Nephron progenitor cell (in vitro differentiated cells): ENCODE data around the gene CDIPT.

Source experiments
- DNase-seq: peaks from one replicate; pipeline ENCODE4 v3.0.0; 2021
- H3K27ac Mint-ChIP-seq: 2 replicates; pipeline ENCODE4 v1.8.0; 2021; ENCODE audit warnings: mild to moderate bottlenecking, moderate library complexity, mixed read lengths
- H3K27me3 Mint-ChIP-seq: 2 replicates; pipeline ENCODE4 v1.8.0; 2021; ENCODE audit warnings: mild to moderate bottlenecking, low read depth, mixed read lengths; ENCODE audit not compliant: poor library complexity
- H3K36me3 Mint-ChIP-seq: 2 replicates; pipeline ENCODE4 v1.8.0; 2021; ENCODE audit warnings: low read depth, mixed read lengths
- H3K4me1 Mint-ChIP-seq: 2 replicates; pipeline ENCODE4 v1.8.0; 2021; ENCODE audit warnings: mixed read lengths
- H3K4me3 Mint-ChIP-seq: 2 replicates; pipeline ENCODE4 v1.8.0; 2021; ENCODE audit warnings: mild to moderate bottlenecking, moderate library complexity, mixed read lengths
- H3K9me3 Mint-ChIP-seq: 2 replicates; pipeline ENCODE4 v1.8.0; 2021; ENCODE audit warnings: mild to moderate bottlenecking, moderate library complexity, mixed read lengths
- TF ChIP-seq, protein P1 (sequence below): fragments of 200-600 bp; sonication (generic); IDR thresholded peaks from 2 replicates; pipeline ENCODE4 v1.5.0; 2021; ENCODE audit warnings: antibody characterized with exemption

CDIPT gene

DNA sequence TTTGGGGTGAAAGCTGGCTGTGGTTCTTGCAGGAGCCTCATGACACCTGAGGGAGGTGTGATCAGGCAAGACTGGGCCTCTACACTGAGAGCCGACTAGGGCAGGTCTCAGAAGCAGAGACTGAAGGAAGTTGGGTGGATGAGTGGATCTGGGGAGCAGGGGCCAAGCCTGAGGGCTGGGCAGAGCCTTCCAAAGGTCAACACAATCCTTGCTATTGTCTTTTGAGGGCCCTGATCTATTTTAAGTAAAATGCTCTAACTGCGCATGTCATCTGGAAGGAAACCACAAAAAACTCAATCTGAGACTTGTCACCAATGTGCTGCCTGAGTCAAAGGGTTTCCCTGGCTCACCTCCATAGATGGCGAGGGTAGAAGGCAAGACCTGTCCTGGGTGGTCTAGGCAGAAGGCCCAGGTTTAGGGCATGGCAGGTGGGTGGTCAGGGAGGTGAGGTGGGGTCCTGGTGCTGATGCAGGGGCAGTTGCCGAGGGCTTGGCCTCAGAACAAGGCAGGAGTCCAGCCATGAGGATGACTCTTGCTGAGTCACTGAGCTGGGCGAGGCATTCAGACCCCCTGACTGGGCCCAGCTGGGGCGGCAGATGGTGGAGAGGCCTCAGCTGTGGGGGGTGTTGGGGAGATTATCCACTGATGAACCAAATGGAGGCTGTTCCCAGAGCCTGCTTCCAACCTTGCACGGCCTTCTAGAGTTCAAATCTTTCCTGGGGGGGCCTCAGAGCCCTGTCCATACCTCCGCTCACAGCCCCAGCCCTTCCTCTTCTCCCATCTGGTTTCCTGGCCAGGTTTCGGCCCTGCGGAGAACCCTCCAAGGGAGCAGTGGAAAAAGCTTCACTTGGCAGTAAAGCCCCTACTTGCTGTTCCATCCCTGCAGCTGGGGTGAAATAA is 37.6 kb downstream of the CDIPT start:
- no peak for DNase-seq
- Mint-ChIP-seq H3K36me3 (no peaks in the 10 kb centered on the region), H3K27me3 (peaks cover 3% of the 10 kb centered on the region), H3K4me3 (no peak overlapping the region), H3K4me1 (peaks cover 26% of the 10 kb centered on the region), H3K27ac (peak overlapping the region; percentile 33), H3K9me3 (no peaks in the 10 kb centered on the region)
- TF ChIP-seq, protein P1, sequence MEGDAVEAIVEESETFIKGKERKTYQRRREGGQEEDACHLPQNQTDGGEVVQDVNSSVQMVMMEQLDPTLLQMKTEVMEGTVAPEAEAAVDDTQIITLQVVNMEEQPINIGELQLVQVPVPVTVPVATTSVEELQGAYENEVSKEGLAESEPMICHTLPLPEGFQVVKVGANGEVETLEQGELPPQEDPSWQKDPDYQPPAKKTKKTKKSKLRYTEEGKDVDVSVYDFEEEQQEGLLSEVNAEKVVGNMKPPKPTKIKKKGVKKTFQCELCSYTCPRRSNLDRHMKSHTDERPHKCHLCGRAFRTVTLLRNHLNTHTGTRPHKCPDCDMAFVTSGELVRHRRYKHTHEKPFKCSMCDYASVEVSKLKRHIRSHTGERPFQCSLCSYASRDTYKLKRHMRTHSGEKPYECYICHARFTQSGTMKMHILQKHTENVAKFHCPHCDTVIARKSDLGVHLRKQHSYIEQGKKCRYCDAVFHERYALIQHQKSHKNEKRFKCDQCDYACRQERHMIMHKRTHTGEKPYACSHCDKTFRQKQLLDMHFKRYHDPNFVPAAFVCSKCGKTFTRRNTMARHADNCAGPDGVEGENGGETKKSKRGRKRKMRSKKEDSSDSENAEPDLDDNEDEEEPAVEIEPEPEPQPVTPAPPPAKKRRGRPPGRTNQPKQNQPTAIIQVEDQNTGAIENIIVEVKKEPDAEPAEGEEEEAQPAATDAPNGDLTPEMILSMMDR, result no peak

DNA sequence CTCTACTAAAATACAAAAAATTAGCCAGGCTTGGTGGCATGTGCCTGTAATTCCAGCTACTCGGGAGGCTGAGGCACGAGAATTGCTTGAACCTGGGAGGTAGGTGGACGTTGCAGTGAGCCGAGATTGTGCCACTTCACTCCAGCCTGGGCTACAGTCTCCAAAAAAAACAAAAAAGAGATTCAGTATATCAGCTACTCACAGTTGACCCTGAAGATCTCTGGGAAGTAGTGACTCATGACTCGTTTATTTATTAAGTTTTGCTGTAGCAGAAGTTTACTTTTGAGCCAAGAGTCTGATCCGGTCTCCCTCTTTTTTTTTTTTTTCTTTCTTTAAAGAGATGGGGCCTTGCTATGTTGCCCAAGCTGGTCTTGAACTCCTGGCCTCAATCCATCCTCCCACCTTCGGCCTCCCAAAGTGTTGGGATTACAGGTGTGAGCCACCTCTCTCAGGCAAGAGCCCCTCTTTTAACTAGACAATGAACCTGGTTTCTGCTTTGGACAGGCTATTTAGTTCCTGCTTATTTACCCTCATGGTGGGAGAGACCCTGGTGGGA is 38.4 kb downstream of the CDIPT start:
- H3K36me3 Mint-ChIP-seq, result peaks cover 3% of the 10 kb centered on the region
- peak overlapping the region; percentile 33 for H3K27ac Mint-ChIP-seq
- no peaks in the 10 kb centered on the region for H3K9me3 Mint-ChIP-seq
- H3K4me1 Mint-ChIP-seq, result peaks cover 34% of the 10 kb centered on the region
- H3K27me3 Mint-ChIP-seq, result peaks cover 3% of the 10 kb centered on the region
- no peak for DNase-seq
- TF ChIP-seq, protein P1, result no peak
- no peak overlapping the region for H3K4me3 Mint-ChIP-seq

DNA sequence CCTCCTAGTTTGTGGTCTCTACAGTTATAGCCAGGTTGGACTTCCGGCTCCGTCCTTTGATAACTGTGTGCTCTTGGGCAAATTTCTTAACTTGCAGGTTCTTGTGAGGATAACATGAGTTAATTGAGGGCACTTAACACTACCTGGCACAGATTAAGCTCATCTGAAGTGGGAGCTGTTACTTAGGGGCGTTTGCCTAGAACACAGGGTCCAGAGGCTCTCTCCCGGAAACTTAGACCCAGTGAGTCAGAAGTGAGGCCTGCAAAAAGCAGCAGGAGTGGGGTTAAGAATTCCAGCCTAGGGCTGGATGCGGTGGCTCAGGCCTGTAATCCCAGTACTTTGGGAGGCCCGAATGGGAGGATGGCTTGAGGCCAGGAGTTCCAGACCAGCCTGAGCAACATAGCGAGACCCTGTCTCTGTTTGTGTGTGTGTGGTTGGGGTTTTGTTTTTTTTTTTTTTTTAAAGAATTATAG is 41.3 kb downstream of the CDIPT start:
- no peak overlapping the region for H3K4me3 Mint-ChIP-seq
- H3K9me3 Mint-ChIP-seq, result no peaks in the 10 kb centered on the region
- peaks cover 21% of the 10 kb centered on the region for H3K36me3 Mint-ChIP-seq
- H3K27me3 Mint-ChIP-seq, result peaks cover 3% of the 10 kb centered on the region
- DNase-seq, result no peak
- peaks cover 62% of the 10 kb centered on the region for H3K4me1 Mint-ChIP-seq
- TF ChIP-seq, protein P1, result no peak
- H3K27ac Mint-ChIP-seq, result peak overlapping the region; percentile 86

- Mint-ChIP-seq H3K36me3 (peaks cover 21% of the 10 kb centered on the region), H3K4me3 (peak overlapping the region; percentile 57), H3K4me1 (peaks cover 68% of the 10 kb centered on the region), H3K27ac (peak overlapping the region; percentile 76), H3K27me3 (peaks cover 3% of the 10 kb centered on the region), H3K9me3 (no peaks in the 10 kb centered on the region)
- DNase-seq, result no peak
- TF ChIP-seq, protein P1, result no peak
Observed at GRCh38 chr16:29820730-29821642, 42.0 kb downstream of the CDIPT start.

GRCh38 chr16:29820271-29820701 is 42.7 kb downstream of the CDIPT start, which contains the start of gene MVP:
MVP (plus strand) TSS chr16:29820462; CDS start chr16:29830550, 10,088 bp downstream.
- peak within 1 kb of the TSS; percentile 85 for H3K27ac Mint-ChIP-seq
- H3K4me1 Mint-ChIP-seq, result peaks cover 72% of the 10 kb centered on the region
- no peaks in the 10 kb centered on the region for H3K9me3 Mint-ChIP-seq
- TF ChIP-seq, protein P1, result no peak
- H3K27me3 Mint-ChIP-seq, result peaks cover 3% of the 10 kb centered on the region
- peak within 1 kb of the TSS; percentile 57 for H3K4me3 Mint-ChIP-seq
- peak; percentile 27 for DNase-seq
- peaks cover 21% of the 10 kb centered on the region for H3K36me3 Mint-ChIP-seq
